Osteocyte (in vitro differentiated cells): ENCODE data around the gene TMEM120A. TPM values are rescaled to one million over a fixed set of nuclear protein-coding genes. Genes with fewer than 3 reads are reported as not detected.

ENCODE experiments used
- DNase-seq: peaks from one replicate; pipeline ENCODE4 v3.0.0; 2021; ENCODE audit warnings: mixed read lengths; ENCODE audit not compliant: unreplicated experiment; ENCODE audit errors: extremely low spot score
- H3K27ac Mint-ChIP-seq: one replicate; pipeline ENCODE4 v1.8.0; 2021; ENCODE audit warnings: mild to moderate bottlenecking, mixed read lengths; ENCODE audit not compliant: unreplicated experiment
- H3K27me3 Mint-ChIP-seq: one replicate; pipeline ENCODE4 v1.8.0; 2021; ENCODE audit warnings: mixed read lengths; ENCODE audit not compliant: unreplicated experiment
- H3K36me3 Mint-ChIP-seq: one replicate; pipeline ENCODE4 v1.8.0; 2021; ENCODE audit warnings: mixed read lengths; ENCODE audit not compliant: unreplicated experiment
- H3K4me1 Mint-ChIP-seq: one replicate; pipeline ENCODE4 v1.8.0; 2021; ENCODE audit warnings: mixed read lengths; ENCODE audit not compliant: unreplicated experiment
- H3K4me3 Mint-ChIP-seq: one replicate; pipeline ENCODE4 v1.8.0; 2021; ENCODE audit warnings: mild to moderate bottlenecking, moderate library complexity, mixed read lengths; ENCODE audit not compliant: unreplicated experiment
- H3K9me3 Mint-ChIP-seq: one replicate; pipeline ENCODE4 v1.8.0; 2021; ENCODE audit warnings: mixed read lengths; ENCODE audit not compliant: unreplicated experiment
- total RNA-seq: library from RNA; stranded (reverse); gene quantifications from 2 replicates; pipeline ENCODE4 v1.2.1, GENCODE V29; 2021
- TF ChIP-seq, protein P1 (sequence below): fragments of 200-600 bp; sonication (generic); IDR thresholded peaks from 2 replicates; pipeline ENCODE4 v1.5.0; 2021; ENCODE audit warnings: antibody characterized with exemption, mild to moderate bottlenecking, moderate library complexity

The TMEM120A gene
- total RNA-seq, 1 donor from 2014 or later, result 37.6 TPM

- no peaks in the 10 kb centered on the region for H3K4me1 Mint-ChIP-seq
- H3K27ac Mint-ChIP-seq, result no peak overlapping the region
- no peaks in the 10 kb centered on the region for H3K27me3 Mint-ChIP-seq
- no peaks in the 10 kb centered on the region for H3K9me3 Mint-ChIP-seq
- DNase-seq, result no peak
- H3K36me3 Mint-ChIP-seq, result peaks cover 9% of the 10 kb centered on the region
- H3K4me3 Mint-ChIP-seq, result no peak overlapping the region
- TF ChIP-seq, protein P1, sequence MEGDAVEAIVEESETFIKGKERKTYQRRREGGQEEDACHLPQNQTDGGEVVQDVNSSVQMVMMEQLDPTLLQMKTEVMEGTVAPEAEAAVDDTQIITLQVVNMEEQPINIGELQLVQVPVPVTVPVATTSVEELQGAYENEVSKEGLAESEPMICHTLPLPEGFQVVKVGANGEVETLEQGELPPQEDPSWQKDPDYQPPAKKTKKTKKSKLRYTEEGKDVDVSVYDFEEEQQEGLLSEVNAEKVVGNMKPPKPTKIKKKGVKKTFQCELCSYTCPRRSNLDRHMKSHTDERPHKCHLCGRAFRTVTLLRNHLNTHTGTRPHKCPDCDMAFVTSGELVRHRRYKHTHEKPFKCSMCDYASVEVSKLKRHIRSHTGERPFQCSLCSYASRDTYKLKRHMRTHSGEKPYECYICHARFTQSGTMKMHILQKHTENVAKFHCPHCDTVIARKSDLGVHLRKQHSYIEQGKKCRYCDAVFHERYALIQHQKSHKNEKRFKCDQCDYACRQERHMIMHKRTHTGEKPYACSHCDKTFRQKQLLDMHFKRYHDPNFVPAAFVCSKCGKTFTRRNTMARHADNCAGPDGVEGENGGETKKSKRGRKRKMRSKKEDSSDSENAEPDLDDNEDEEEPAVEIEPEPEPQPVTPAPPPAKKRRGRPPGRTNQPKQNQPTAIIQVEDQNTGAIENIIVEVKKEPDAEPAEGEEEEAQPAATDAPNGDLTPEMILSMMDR, result no peak
Measured at GRCh38 chr7:75971309-75971960, 23.0 kb downstream of the TMEM120A start.

DNA sequence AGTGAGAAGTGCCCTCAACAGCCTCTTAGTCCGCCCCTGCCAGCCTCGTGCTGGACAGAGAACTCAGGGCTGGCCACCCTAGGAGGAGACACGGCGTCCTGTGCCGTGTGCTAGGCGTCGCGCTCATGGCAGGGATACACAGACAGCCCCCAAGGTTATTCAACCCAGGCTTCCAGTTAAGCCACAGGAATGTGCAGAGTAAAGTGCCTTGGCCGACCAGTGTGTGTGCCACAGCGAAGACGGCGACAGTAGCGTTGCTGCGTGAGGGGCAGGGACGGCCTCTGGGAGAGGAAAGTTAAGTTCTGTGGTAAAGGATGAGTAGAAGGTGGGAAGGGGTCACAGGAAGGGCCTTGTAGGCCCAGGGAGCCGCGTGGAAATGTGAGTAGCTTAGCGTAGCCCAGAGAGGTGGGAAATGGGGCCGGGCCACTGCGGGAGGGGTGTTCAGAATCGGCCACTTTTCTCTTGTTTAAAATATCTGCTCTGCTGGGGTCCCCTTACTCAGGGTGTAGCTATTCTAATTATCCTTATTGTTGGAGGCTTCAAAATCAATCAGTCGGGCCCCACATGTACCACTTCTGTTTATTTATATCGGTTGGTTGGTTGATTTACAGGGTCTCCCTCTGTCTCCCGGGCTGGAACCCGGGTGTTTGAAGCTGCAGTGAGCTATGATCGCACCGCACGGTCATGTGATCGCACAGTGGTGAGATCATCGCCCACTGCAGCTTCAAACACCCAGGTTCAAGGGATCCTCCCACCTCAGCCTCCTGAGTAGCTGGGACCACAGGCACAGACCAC is 24.5 kb downstream of the TMEM120A start:
- Mint-ChIP-seq H3K27ac (no peak overlapping the region), H3K36me3 (peaks cover 11% of the 10 kb centered on the region), H3K27me3 (no peaks in the 10 kb centered on the region)

DNA sequence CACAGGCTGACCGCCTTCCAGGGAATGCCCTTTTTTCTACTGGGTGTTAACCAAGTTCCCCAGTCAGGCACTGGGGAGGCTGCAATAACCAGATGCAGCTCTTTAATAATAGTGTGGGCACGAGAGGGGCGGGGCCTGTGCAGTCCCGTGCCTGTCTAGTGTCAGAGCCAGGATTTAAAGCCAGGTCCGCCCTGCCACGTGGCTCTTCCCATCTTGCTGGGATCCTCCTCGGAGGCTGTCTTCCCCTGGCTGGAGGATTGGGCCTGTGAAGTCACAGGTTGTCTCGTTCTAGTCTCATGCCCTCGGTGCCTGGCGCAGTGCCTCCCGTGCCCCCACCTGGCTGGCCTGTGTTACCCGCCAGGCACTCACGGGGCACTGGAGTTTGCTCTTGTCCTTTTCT is 25.2 kb downstream of the TMEM120A start:
- DNase-seq, result no peak
- Mint-ChIP-seq H3K27ac (no peak overlapping the region), H3K9me3 (no peaks in the 10 kb centered on the region), H3K4me1 (no peaks in the 10 kb centered on the region), H3K4me3 (no peak overlapping the region), H3K27me3 (no peaks in the 10 kb centered on the region), H3K36me3 (peaks cover 14% of the 10 kb centered on the region)
- TF ChIP-seq, protein P1, result no peak

More for the DNA sequence above, 24.5 kb downstream of the TMEM120A start:
- H3K4me1 Mint-ChIP-seq, result no peaks in the 10 kb centered on the region
- TF ChIP-seq, protein P1, result no peak
- no peak overlapping the region for H3K4me3 Mint-ChIP-seq
- DNase-seq, result no peak
- H3K9me3 Mint-ChIP-seq, result no peaks in the 10 kb centered on the region

GRCh38 chr7:75968561-75969001 is 25.8 kb downstream of the TMEM120A start:
- Mint-ChIP-seq H3K27ac (no peak overlapping the region), H3K27me3 (no peaks in the 10 kb centered on the region), H3K4me3 (no peak overlapping the region), H3K9me3 (no peaks in the 10 kb centered on the region), H3K36me3 (peaks cover 8% of the 10 kb centered on the region), H3K4me1 (peaks cover 1% of the 10 kb centered on the region)
- TF ChIP-seq, protein P1, result no peak
- DNase-seq, result no peak

- no peak overlapping the region for H3K27ac Mint-ChIP-seq
- TF ChIP-seq, protein P1, result no peak
- peaks cover 7% of the 10 kb centered on the region for H3K4me1 Mint-ChIP-seq
- no peaks in the 10 kb centered on the region for H3K9me3 Mint-ChIP-seq
- H3K27me3 Mint-ChIP-seq, result no peaks in the 10 kb centered on the region
- no peak overlapping the region for H3K4me3 Mint-ChIP-seq
- peaks cover 10% of the 10 kb centered on the region for H3K36me3 Mint-ChIP-seq
- no peak for DNase-seq
Measured at GRCh38 chr7:75968012-75968411, 26.4 kb downstream of the TMEM120A start.
